B cell (primary cell): Measurements from ENCODE around the gene AMMECR1L. TPM values are rescaled to one million over a fixed set of nuclear protein-coding genes. Genes with fewer than 3 reads are reported as not detected.

Source experiments
- ATAC-seq: fragments of 200-7000 bp; cut with Tn5 transposase; one replicate; pipeline ENCODE4 v1.10.0; 2021; ENCODE audit warnings: low read depth, mild to moderate bottlenecking, moderate number of reproducible peaks, moderate library complexity
- CTCF ChIA-PET: fragments of 350-600 bp; sonication (Branson Sonifier 250); formaldehyde crosslinking; loops from one replicate; lab custom pipeline; 2021; ENCODE audit warnings: antibody characterized with exemption, inconsistent platforms; lab: Charles Lee
- POLR2A ChIA-PET: fragments of 350-600 bp; sonication (Branson Sonifier 250); formaldehyde crosslinking; loops from one replicate; lab custom pipeline; 2021; ENCODE audit warnings: antibody characterized with exemption; lab: Charles Lee
- DNase-seq: peaks from one replicate; pipeline ENCODE4 v3.0.0; 2013
- H2AFZ ChIP-seq: 2 replicates; pipeline ENCODE4 v1.6.1; 2012; ENCODE audit warnings: mild to moderate bottlenecking, low read depth, low read length; ENCODE audit not compliant: insufficient read depth, poor library complexity, severe bottlenecking
- H3K27ac ChIP-seq, 2 donors: 1 replicate in 1 of 2; 2 replicates in 1 of 2; pipeline ENCODE4 v1.5.1; 2012 to 2013; ENCODE audit warnings: low read length in 2 of 2, mild to moderate bottlenecking in 2 of 2, moderate library complexity in 1 of 2
- H3K27me3 ChIP-seq, 4 experiments: fragments of 200-600 bp in 1 of 4; sonication (generic) in 1 of 4; replicated peaks in 1 of 4; 1 replicate in 2 of 4; 2 replicates in 2 of 4; pipeline versions ENCODE4 v1.6.1 to v1.7.0; 2013 to 2016; ENCODE audit warnings: low read length in 3 of 4, mild to moderate bottlenecking in 2 of 4, mixed read lengths in 1 of 4, moderate library complexity in 1 of 4; ENCODE audit not compliant: insufficient read depth in 4 of 4, control insufficient read depth in 3 of 4; ENCODE audit errors: control extremely low read depth in 1 of 4
- H3K36me3 ChIP-seq, 2 experiments: replicated peaks in 1 of 2; 1 replicate in 1 of 2; 2 replicates in 1 of 2; pipeline versions ENCODE4 v1.6.1 to v1.7.1; 2013; ENCODE audit warnings: low read length in 1 of 2; ENCODE audit not compliant: insufficient read depth in 2 of 2, control insufficient read depth in 1 of 2; ENCODE audit errors: control extremely low read depth in 1 of 2, extremely low read depth in 1 of 2
- H3K4me1 ChIP-seq, 2 donors: fragments of 200-600 bp in 1 of 2; sonication (generic) in 1 of 2; 1 replicate in 1 of 2; 2 replicates in 1 of 2; pipeline versions ENCODE4 v1.5.1 to v1.6.1; 2013 to 2017; ENCODE audit warnings: low read length in 2 of 2; ENCODE audit not compliant: control insufficient read depth in 2 of 2, insufficient read depth in 2 of 2
- H3K4me2 ChIP-seq: replicated peaks from 2 replicates; pipeline ENCODE3; 2012; ENCODE audit warnings: mild to moderate bottlenecking, low read depth, low read length; ENCODE audit not compliant: poor library complexity, severe bottlenecking
- H3K4me3 ChIP-seq, 5 experiments: fragments of 200-600 bp in 1 of 5; sonication (generic) in 1 of 5; 1 replicate in 3 of 5; 2 replicates in 2 of 5; pipeline versions ENCODE4 v1.5.1 to v1.7.0; 2011 to 2016; ENCODE audit warnings: low read length in 4 of 5, mild to moderate bottlenecking in 4 of 5, low read depth in 2 of 5, control low read depth in 1 of 5, moderate library complexity in 1 of 5; ENCODE audit not compliant: insufficient read depth in 1 of 5; ENCODE audit errors: control extremely low read depth in 1 of 5, extremely low read depth in 1 of 5
- H3K79me2 ChIP-seq: fragments of 200-600 bp; sonication (generic); one replicate; pipeline ENCODE4 v1.6.0; 2016; ENCODE audit warnings: low read length; ENCODE audit not compliant: control insufficient read depth, insufficient read depth
- H3K9ac ChIP-seq: fragments of 200-600 bp; sonication (generic); 2 replicates; pipeline ENCODE4 v1.6.1; 2017; ENCODE audit warnings: mild to moderate bottlenecking, low read length, moderate library complexity
- H3K9me3 ChIP-seq, 3 donors: one replicate each; pipeline versions ENCODE4 v1.6.1 to v1.7.1; 2013; ENCODE audit warnings: low read length in 2 of 3; ENCODE audit not compliant: control insufficient read depth in 2 of 3, insufficient read depth in 1 of 3; ENCODE audit errors: control extremely low read depth in 1 of 3
- H4K20me1 ChIP-seq: 2 replicates; pipeline ENCODE4 v1.6.0; 2012; ENCODE audit warnings: mild to moderate bottlenecking, low read length; ENCODE audit not compliant: insufficient read depth, control insufficient read depth, poor library complexity, severe bottlenecking
- H3K27ac Mint-ChIP-seq: one replicate; pipeline ENCODE4 v1.8.0; 2021; ENCODE audit warnings: mixed read lengths
- H3K27me3 Mint-ChIP-seq: one replicate; pipeline ENCODE4 v1.8.0; 2021; ENCODE audit warnings: mixed read lengths
- H3K4me1 Mint-ChIP-seq: one replicate; pipeline ENCODE4 v1.8.0; 2021; ENCODE audit warnings: mixed read lengths
- H3K4me3 Mint-ChIP-seq: one replicate; pipeline ENCODE4 v1.8.0; 2021; ENCODE audit warnings: mixed read lengths
- H3K9me3 Mint-ChIP-seq: one replicate; pipeline ENCODE4 v1.8.0; 2022; ENCODE audit warnings: mixed read lengths; ENCODE audit not compliant: insufficient read depth
- CTCF ChIP-seq: fragments of 200-600 bp; IDR thresholded peaks from one replicate; pipeline ENCODE4 v1.8.0; 2022; ENCODE audit warnings: antibody characterized with exemption, mild to moderate bottlenecking
- EZH2 ChIP-seq: IDR thresholded peaks from 2 replicates; pipeline ENCODE4 v1.6.1; 2012; ENCODE audit warnings: borderline replicate concordance, low read depth, mild to moderate bottlenecking, moderate library complexity, low read length; ENCODE audit not compliant: insufficient read depth, poor library complexity, severe bottlenecking
- WGBS: methylation state at CpG from one replicate; pipeline ENCODE4 v1.1.5; 2013; ENCODE audit warnings: missing lambda C conversion rate; ENCODE audit not compliant: insufficient coverage; 5-methylcytosine and 5-hydroxymethylcytosine counted together
- intact Hi-C: fragments of 100-400 bp; cut with micrococcal nuclease; formaldehyde crosslinking; loops from one replicate; pipeline ENCODE4 v1.10.0; 2022
- polyA plus RNA-seq: library from polyadenylated mRNA; depleted of rRNA; stranded (reverse); fragments of >200 nt; gene quantifications from 2 replicates; pipeline ENCODE4 v1.2.3, GENCODE V29; 2012
- total RNA-seq, 2 donors: library from RNA; stranded (reverse); fragments of 120-200 nt in 1 of 2; gene quantifications; 1 replicate in 1 of 2; 2 replicates in 1 of 2; pipeline versions ENCODE4 v1.2.3 to v1.2.4, GENCODE V29; 2013 to 2022

The AMMECR1L gene
- total and polyA plus RNA-seq, 2 donors (not counting 1 experiment from before 2014, with no cell fraction given) = 8.3 to 15.2 TPM

DNA sequence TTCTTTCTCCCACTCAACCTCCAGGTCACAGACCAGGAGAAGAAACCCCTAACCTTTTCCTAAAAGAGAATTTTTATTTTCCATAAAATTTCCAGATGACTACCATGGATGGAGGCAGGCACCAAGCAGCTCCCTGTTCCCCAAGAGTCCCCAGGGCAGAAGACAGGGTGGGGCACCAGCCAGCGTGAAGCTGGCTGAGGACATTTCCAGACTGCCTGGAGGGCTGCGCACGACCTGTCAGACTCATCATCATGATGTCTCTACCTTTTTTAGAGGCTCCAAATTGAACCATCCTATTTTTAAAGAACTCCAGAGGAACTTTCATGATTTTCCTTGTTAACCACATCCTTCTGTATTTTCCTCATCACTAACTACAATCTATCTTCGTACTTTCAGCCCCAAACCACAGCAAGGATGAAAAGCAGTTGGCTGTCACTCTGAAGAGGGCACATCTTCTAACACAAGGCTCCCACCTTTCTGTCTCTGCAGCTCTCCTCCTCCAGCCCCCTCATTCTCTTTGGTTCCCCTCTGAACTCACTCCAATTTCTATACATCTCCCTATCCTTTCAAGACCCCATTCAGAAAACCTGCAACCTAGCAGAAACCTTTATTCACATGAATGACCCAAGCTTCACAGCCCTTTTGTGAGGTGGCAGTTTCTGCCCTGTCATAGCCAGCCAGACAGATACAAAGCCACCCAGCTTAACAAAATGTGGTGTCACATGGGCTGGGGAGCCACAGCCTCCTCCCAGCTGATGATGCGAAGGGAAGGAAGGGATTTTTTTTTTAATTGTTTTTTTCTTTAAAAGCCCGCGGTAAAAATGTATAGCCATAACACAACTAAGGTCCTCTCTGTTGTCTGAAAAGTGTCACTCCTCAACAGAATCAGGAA lies 11.1 kb downstream of the AMMECR1L start:
- intact Hi-C loops = no loop called here
- Mint-ChIP-seq H3K27ac (no peak overlapping the region), H3K4me1 (peaks cover 27% of the 10 kb centered on the region), H3K4me3 (no peak overlapping the region), H3K9me3 (no peaks in the 10 kb centered on the region), H3K27me3 (no peaks in the 10 kb centered on the region)
- ChIA-PET POLR2A (no interaction called here), CTCF (no interaction called here)
- H3K9ac ChIP-seq = no peak overlapping the region
- no peaks in the 10 kb centered on the region for H3K27me3 ChIP-seq
- peaks cover 0 to 8% of the 10 kb centered on the region in 2 donors for H3K4me1 ChIP-seq
- DNase-seq = no peak
- H3K4me3 ChIP-seq = no peak overlapping the region
- peaks cover 67% of the 10 kb centered on the region for H3K79me2 ChIP-seq
- peak overlapping the region in 1 of 2 donors; percentile 47 for H3K27ac ChIP-seq
- ATAC-seq = no peak
- no peak overlapping the region for H2AFZ ChIP-seq
- H3K36me3 ChIP-seq = peaks cover 12 to 43% of the 10 kb centered on the region in 2 experiments
- TF ChIP-seq EZH2 = no peak
- no peak for TF ChIP-seq CTCF
- H4K20me1 ChIP-seq = peaks cover 63% of the 10 kb centered on the region
- no peaks in the 10 kb centered on the region for H3K9me3 ChIP-seq
- no peak overlapping the region for H3K4me2 ChIP-seq
- WGBS = 55% methylated on average over 4 of the region's 7 CpGs

- peaks cover 0 to 8% of the 10 kb centered on the region in 2 donors for H3K4me1 ChIP-seq
- no peak overlapping the region for H3K4me3 Mint-ChIP-seq
- peaks cover 59% of the 10 kb centered on the region for H3K79me2 ChIP-seq
- TF ChIP-seq EZH2 (no peak), CTCF (no peak)
- no peak overlapping the region for H3K9ac ChIP-seq
- H3K27me3 Mint-ChIP-seq = no peaks in the 10 kb centered on the region
- WGBS = 97% methylated on average over 13 of the region's 14 CpGs
- H2AFZ ChIP-seq = no peak overlapping the region
- CTCF ChIA-PET = no interaction called here
- H3K4me3 ChIP-seq = no peak overlapping the region
- no peaks in the 10 kb centered on the region for H3K9me3 Mint-ChIP-seq
- no peak overlapping the region for H3K27ac ChIP-seq
- POLR2A ChIA-PET = no interaction called here
- no peak for DNase-seq
- no peaks in the 10 kb centered on the region for H3K9me3 ChIP-seq
- H4K20me1 ChIP-seq = peaks cover 62% of the 10 kb centered on the region
- ATAC-seq = no peak
- H3K27me3 ChIP-seq = no peaks in the 10 kb centered on the region
- no peak overlapping the region for H3K27ac Mint-ChIP-seq
- H3K4me2 ChIP-seq = no peak overlapping the region
- H3K4me1 Mint-ChIP-seq = peaks cover 24% of the 10 kb centered on the region
- peaks cover 19 to 46% of the 10 kb centered on the region in 2 experiments for H3K36me3 ChIP-seq
- intact Hi-C loops = no loop called here
Observed at GRCh38 chr2:127873707-127874303, 12.0 kb downstream of the AMMECR1L start.
